Measurements from ENCODE around the gene ADGRB3.

Gene ADGRB3

DNA sequence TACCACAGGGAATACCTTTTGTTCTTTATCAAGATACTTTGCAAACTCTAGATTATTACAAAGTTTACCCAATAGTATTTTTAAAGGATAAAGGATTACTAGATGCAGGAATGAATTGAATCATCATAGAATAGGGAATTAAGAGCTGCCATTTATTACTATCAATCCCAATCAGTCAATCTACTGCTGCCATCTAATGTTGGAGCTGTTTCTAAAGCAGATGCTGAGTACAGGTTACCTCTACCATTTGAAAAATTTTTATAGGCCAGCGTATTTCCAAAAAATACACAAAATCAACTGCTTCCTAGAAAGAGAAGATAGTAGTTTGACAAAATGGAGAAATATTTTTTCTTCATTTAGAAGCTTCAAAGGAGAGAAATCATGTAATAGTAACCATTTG lies 520.4 kb downstream of the ADGRB3 start:
- DNase-seq, result no peak

DNA sequence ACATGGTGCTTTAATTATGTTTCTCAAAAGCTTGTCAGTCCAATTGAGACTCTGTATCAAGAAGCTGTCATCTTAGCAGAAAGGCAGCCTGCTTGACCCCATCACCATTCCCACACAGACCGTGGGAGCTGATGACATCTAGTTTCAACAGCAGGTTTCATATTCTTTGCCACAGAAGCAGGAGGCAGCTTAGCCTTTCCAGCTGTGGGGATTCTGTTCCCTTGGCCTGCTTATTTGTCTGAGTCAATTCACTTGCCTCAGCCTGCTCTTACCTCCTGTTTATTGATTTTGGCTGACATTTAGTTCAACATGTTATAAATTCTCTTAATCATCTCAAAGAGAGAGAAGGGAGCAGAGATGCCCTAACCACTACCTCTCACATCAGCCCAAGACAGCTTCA lies 527.7 kb downstream of the ADGRB3 start:
- DNase-seq, result no peak

DNA sequence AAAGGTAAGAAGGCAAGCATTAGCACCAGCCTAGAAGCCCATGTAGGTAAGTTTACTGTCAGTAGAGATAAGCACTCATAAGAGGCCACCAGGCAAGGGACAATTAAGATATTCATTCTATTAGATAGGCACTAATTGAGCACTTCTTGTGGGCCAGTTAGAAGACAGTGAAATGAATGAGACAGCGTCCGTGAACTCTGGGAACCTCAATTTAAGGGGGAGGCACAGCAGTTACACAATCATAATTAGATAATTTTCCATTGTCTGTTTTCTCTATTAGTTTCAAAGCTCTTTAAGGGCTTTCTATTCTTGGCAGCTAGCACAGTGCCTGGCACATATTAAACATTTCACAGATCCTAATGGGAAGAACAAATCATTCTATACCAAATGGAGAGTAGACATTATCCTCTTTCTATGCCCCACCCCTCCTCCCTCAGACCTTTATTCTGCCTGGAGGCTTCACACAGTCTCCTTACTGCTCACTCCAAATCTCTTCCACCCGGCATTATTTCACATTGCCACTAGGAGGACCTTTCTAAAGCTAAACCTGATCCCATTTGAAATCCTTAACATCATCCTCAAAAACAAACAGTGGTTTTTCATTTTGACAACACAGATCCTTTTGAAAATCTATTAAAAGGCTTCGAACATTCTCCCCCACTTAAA lies 529.6 kb downstream of the ADGRB3 start:
- DNase-seq, result no peak

DNA sequence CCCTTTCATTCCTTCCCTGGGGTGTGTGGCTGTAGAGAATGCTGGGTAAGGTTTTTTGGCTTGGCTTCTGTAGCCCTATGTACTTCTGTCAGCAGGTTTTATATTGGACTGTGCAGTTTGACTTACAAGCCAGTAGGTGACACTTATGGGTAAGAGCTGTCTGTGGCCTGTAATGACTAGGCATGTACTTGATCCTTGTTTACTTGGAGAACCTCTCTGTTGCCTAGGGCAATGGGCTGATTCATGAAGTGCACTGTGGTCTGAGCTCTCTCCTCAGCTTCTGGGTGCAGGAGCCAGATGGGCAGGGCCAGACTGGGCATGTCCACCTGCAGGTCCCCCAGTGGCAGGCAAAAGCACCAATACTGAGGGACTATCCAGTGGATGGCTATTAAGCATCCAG lies 544.6 kb downstream of the ADGRB3 start:
- DNase-seq, result no peak

DNA sequence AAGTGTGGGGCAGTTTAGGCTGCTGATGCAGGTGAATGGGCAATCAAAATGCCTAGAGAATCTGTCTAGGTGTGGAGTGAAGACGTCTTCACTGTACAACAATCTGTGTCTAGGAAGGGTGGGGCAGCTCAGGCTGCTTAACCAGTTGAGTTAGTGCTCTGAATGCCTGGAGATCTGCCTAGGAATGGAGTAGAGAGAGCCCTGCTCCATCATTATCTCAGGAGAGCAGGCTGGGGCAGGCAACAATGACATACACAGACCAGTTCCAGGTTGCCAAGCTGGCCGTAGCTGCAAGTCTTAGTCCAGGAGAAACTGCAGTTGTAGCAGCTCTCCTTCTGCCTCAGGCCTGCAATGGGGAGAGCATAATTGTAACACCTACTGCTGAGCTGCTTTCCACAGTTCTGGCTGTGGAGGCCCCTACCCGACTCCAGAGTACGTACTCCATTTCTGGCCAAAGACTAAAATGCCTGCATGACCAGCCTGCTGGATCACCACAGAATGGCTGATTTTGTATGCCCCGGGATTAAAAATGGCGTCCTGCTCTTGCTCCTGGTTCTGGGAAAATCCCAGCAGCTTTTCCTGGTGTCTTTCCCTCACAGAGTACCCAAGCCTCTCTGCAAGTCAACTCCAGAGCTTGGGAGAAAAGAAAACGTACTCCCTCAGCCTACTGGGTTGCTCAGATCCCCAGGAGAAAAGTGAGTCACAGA lies 545.4 kb downstream of the ADGRB3 start:
- no peak for DNase-seq

DNA sequence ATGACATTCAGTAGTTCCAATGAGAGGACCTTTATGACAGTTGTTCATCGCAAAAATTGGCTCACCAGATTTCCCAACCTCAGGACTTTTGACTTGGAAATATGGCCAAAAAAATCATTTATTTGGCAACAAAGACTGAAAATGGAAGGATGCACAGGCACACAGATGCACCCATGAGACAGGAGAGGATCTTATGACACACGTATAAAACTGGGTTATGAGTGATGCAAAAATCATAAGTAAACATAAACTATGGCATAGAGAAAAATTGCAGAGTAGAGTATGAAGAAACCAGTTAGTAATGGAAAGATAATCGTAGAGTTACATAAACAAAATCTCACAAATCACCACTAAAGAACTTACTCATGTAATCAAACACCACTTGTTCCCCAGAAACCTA lies 546.9 kb downstream of the ADGRB3 start:
- no peak for DNase-seq

DNA sequence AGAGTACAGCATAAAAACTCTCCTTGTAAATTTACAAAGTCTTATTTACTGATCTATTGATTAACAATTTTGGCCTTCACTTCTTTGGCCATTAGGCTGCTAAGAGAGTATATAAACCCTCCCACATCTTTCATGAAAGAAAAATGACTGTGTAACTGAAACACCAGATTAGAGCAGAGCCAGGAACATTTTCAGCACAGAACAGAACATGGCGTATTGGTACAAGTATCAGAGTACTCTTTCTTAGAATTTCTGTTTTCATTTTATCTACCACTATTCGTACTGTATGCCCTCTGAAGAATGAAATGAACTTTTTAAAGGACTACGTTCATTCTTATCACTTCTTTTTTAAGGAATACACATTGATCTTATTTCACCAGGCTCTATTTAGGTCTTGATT lies 550.2 kb downstream of the ADGRB3 start:
- DNase-seq, result no peak

DNA sequence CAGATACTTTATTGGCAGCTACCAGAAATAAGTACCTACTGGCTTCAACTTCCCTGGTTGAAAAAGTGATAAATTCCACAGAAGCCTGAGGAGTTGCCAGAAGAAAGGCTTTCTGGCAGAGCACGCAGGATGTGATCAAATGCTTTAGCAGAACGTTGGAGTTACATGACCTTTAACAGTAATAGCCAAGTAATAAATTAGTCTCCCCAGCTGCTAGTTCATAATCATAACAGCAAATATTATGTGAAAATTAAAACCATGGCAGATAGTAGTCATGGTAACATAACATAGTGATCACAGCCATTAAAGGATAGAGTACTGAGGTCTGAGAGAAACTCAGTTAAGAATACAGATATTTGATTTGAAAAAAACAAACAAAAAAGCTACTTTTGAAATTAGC lies 567.7 kb downstream of the ADGRB3 start:
- no peak for DNase-seq

DNA sequence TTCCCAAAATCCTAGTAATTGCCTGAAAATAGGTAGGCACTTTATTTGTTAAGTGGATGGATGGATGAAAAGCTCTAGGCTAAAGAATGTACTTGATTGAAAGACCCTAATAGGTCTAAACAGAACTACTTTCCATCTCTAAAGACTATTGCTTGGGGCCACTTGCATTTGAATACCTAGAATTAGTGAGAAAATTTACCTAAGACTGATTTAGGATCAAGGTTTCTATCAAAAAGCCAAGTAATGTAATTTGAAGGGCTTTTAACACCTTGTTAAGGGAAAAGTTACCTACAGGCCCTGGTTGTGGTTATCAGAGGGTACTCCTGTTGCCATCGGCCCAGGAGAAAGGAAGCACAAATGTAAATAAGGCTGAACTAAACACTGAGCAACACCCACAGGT lies 581.0 kb downstream of the ADGRB3 start:
- DNase-seq, result peak; percentile 29

DNA sequence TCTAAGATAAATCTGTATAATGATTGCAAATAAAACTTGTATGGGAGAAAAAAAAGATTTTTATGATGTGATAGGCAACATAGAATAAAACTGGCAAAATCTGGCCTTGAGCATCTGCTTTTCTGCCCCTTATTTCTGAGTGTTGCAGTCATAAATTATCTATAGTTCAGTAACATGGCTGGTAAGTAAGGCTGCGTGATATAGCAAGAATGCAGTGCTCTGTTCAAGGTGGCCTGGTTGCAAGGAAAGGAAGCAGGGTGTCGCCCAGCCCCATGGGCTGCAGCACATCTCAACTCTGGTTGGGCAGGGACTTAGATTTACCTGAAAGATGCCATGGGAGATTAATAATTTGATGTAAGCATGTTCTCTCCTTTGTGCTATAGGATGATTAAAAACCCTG lies 582.3 kb downstream of the ADGRB3 start:
- DNase-seq, result no peak

DNA sequence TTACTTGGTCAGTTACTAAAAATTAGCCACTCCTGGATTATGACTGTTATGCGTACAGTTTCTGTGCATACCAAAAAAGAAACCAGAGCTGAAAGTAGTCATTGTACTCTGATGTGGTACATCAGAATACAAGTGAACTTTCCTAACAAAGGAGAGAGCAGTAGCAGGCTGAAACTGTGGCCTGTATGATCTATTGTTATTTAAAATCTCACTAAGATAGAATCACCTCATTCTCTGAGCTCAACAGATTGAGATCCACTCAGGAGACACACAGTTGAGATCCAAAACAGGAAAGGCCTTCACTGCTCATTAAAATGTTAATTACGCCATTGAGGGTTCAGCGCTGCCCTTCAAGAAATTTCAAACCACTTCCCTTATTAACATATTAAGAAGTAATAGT lies 585.3 kb downstream of the ADGRB3 start:
- DNase-seq, result no peak

DNA sequence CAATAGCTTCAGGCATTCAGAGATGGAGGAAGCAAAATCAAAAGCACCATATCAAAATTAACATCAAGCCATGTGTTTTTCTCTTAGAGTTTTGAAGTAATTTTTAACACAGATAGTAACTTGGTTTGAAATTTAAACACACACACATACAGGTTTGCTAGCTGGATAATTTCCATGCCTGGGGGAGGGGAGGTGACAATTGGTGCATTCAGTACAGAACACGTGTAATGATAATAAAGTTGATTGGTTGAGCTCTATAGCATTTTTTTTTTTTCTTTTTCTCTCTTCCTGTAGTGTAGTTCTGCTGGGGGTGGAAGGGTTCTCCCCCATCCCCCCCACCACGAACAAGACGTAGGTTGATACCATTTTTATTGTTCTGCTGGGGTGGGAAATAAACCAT lies 596.9 kb downstream of the ADGRB3 start:
- DNase-seq, result no peak

DNA sequence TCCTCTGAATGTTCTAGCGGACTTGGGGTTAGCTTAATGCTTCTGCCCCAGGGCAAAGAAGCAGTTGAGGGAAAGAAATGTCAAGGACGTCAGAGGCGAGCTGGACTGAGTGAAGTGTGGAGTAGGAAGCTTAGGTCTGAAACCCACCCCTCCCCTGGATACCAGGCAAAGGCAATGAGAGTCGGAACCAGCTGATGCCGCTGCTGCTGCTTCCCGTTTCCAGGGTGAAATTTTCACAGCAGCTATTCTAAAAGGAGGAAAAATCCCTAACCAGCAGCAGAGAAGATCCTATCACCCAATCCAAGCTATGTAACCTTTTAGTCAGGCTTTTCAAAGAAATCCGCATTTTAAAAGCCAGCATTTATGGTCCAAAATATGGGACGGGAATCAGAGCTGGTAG lies 597.4 kb downstream of the ADGRB3 start:
- no peak for DNase-seq

DNA sequence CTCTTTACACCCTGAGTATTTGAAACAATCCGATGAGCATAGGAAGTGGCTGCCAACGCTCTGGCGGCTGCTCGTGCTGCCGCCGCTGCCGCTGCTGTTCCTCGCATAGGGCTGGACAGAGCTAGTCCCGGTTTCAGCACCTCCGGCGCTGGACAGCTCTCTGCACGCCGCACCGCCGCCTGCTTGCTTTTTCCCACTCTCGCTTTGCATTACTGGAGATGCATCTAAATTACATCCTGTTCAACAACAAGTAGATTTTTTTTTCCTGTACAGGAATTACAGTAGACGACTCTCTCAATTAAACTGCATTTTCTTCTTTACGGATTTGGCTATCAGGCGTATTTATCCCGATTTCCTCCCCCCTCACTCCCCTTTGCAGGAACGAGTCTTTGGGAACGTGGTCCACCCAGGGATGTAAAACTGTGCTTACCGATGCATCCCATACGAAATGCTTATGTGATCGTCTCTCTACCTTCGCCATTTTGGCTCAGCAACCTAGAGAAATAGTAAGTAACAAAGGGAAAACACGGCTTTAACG lies 597.9 kb downstream of the ADGRB3 start:
- no peak for DNase-seq

DNA sequence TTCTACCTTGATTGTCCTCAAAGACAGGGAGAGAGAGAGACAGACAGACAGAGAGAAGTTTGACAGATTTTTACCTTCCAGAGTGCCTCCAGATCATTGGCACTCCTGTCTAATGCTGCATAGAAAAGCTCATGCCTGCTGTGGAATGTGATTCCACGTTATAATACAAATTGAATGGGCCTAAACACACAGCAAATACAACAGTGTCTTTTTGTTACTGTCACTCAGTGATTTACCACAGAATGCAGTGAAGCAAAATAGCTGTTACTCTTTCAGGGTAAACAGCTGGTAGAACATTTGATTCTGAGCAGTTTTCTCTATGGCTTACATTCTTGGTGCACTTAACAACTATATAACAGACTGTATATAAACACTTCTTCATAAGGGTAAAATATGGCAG lies 603.0 kb downstream of the ADGRB3 start:
- no peak for DNase-seq

DNA sequence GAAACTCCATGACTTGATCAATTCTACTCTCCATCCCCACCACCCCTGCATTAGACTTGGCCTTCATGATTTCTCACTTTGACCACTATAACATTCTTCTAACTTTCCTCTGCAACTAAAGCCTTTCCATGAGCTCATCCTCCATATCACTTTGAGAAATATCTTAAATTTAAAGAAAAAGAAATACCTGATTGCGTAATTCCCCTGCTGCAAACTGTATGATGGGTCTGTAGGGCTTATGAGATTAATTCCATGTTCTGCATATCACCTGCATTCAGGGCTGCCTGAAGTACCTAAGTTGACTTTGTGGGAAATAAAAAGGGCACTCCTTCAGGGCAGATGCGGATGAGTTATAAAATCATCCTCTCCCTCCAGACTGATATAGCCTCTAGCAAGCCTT lies 611.9 kb downstream of the ADGRB3 start:
- no peak for DNase-seq

DNA sequence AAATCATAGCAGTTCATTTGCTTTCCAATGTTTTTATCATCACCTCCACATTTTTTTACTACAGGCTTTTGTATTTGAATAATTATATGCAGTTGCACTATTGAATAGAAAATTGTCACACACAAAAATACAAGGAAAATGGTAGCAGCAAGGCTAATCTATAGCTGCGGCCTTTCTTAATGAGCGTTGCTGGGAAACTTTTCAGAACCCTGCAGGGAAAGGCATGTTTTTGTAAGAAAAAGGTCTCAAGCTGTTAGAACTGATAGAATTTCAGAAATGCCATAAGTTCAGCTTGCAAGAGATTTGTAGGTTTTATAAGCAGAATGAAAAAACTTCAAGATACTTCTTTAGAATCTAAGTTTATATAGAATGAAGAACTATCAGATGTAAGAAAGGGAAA lies 625.9 kb downstream of the ADGRB3 start:
- no peak for DNase-seq

DNA sequence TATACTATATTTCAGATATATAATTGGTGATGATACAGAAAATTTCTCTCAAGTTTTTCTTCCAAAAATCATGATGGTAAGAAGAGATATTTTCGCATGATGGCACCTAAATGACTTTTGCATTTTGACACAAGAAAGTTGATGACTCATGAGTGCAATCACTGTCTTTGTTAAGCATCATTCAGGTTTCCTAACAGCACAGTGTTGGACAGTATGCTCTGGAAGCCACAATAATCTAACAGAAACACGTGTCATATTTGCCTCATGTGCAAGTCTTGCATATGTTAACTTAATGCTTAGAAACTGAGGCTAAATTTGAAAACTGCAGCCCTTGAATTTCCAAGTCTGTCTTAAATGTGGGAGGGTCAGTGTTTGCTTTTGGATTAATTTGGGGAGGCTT lies 628.2 kb downstream of the ADGRB3 start:
- no peak for DNase-seq

DNA sequence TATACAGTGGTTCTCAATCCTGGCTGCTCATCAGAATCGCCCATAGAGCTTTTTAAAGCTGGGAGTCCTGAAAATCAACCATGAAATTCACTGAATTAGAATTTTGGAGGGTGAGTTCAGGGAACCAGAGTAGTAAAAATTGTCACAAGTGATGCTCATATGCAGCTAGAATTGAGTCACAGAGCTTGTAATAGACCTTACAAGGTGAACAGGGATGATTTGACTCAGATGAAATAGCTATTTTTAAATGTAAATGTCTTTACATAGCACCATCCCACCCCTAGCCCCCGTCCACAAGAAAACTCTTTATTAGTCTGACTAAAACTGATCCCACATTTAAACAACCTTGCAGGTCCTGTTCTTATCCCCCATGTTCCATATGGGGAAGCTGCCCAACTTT lies 630.0 kb downstream of the ADGRB3 start:
- DNase-seq, result no peak

DNA sequence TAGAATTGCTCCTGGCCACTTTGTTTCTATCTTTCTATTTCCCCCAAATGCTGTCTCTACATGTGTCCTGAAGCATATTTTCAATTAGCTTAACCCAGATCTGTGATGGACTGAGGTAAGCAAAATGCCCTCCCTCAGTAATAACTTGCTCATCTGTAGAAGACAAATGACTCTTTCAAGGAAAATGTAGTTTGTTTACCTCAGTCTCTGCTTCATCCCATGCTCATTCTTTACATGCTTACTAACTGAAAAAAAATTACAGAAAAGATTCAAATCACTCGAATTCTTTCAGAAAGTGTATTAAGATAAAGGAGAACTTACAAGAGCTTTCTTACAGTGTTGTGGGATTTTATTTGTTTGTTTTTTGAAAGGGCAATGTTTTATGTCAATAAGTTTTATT lies 630.6 kb downstream of the ADGRB3 start:
- no peak for DNase-seq

DNA sequence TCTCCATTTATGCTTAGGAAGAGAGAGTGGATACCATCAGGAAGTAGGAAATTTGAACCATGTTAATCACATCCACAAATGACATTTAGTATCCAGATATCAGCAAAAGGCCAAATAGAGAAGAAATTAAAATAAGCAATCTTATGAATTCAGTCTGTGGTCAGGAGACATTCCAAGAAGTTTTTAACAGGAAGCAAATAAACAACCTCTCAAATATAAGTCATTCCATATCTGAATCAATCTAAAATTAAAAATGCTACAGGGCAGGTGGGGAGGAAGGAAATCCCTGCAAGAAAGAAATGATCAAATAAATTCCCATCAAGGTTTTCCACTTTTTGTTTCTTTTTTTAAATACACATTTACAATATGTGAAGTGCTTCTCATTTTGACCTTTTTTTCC lies 641.1 kb downstream of the ADGRB3 start:
- DNase-seq, result no peak

DNA sequence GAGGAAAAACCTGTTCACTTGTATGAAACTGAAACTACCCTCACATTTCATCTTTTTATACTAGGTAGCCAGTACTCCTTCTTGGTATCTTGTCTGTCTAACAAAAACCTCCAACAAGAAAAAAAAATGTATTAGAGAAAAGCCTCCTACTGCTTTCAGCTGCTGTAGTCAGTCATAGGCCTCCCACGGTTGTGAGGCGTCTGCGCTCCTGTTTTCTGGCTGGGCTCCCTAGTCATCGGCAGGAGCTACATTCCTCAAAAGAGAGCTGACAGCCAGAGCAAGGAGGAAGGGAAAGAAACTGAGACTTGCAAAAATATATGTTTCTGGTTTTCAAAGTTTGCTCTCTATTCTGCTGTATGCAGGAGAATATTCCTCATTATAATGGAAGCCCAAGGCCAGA lies 644.7 kb downstream of the ADGRB3 start:
- no peak for DNase-seq

DNA sequence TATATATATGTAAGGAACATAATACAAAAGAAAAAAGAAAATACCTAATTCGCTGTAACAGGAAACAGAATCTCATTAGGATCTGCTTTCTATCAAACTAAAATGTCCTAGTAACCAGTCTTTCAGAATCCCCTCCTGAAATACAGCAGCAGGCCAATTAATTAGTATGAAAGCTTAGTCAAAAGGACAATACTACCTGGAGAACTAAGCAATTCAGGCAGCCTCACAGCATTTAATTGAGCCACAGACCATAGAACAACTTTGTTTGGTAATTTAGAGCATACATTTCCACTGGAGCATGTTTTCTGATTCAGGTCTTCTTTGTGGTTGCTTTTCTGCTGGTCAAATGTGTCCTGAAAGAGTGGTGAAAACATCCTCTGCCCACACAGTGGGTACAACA lies 645.8 kb downstream of the ADGRB3 start:
- DNase-seq, result no peak

DNA sequence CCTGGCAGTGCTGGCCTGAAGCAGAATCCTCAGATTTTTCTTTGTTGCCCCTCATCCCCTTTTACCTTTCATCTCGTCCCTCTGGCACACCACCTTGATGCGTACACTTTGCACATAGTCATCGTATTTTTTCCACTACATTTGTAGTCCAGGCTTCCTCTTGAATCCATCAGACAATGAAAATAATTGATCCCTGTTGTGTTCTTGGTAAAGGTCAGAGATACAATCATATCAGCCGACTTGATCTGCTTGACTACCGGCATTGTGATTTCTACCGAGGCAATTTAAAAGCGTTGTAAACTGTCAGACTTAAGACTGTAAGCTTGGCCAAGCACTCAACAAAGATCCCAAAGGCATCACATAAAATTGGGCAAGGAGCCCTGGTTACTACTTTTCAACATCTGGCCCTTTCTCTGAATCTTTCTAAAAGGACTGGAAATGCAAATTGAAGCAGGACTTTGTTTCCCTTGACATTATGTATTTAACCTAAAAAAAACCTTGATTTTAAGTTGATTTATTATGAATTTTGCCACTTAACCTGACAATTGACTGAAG lies 649.2 kb downstream of the ADGRB3 start:
- DNase-seq, result no peak

DNA sequence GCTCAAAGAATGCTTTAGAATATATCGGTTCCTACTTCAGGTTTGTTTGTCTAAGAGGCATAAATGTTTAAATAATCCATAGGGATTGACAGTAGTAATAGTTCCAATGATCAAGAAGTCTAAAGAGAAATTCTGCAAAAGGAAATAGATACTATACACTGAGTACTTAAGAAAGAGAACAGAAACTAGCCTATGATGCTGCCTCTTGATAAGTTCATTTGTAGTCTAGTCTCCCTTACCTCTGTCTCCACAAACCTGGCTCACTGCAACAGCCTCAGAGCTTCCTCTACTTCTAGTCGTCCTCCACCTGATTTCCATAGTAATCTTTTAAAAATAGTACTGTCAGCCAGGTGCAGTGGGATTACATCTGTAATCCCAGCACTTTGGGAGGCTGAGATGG lies 650.0 kb downstream of the ADGRB3 start:
- DNase-seq, result no peak
